Globus pallidus (tissue), 1 donor: ENCODE results near the gene PRKG1.

Source experiments
- DNase-seq: peaks from one replicate; pipeline ENCODE4 v3.0.0-alpha.2; 2015; ENCODE audit warnings: low spot score

Gene PRKG1

DNA sequence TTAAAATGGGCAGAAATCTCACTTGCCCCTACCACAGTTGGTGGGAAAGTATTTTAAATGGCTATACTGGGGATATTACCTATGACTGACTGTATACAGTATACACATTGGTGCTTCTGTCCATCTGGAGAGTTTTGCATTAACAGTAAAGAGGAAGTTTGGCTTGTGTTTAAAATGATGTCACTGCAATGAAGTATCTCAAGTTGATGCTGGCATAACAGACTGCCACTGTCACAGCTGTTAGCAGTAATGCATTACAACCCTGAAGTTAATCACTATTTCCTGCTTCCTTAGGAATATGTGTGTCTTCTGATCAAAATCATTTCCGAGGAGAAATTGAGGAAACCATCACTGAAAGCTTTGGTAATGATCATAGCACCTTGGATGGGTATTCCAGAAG, 1241.7 kb downstream of the PRKG1 start:
- DNase-seq, result no peak

- DNase-seq, result no peak
These were observed 1242.2 kb downstream of the PRKG1 start for GRCh38 chr10:52316500-52316899.

DNA sequence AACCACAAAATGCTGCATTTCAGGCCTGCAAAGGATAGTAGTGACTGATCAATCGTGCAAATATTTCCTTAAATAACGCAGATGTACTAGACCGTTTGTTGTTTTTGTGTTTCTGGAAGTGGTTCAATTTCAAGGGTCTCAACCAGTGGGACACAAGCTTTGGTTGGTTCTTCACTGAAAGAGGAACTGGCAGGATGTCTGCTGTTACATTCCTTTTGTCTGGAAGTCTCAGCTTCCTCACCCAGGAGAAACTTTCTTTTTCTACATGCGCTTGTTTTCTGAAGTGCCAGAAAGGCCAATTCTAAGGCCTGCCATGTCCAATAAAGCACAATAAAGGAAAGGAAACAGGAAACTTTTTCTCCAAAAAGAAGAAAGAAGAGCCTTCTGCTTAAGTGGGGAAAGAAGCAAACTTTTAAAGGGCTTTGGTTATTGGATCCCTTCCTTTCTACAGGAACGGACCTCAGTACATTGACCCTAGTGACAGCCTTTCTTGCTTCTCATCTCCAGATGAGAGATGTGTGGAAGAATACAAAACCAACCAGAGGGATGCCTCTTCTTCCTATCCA, 1243.9 kb downstream of the PRKG1 start:
- no peak for DNase-seq

GRCh38 chr10:52318822-52319464, 1244.7 kb downstream of the PRKG1 start:
- DNase-seq, result no peak

DNA sequence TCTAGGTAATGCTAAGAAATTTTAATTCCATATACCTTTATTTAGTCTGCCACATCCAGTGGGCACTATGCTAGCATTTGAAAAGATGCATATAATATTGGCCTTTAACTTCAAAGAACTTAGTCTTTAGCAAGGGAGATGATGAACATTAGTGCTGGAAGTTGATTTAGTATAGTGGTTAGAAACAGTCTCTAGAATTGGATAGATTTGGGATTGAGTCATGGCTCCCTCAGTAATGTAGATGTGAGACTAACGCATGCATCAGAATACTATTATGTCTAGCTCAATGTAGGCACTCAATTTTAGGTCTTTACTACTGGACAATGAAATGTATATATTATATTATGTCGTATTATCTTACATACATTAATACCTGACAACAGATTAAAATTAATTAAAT, 1245.6 kb downstream of the PRKG1 start:
- DNase-seq, result no peak

DNA sequence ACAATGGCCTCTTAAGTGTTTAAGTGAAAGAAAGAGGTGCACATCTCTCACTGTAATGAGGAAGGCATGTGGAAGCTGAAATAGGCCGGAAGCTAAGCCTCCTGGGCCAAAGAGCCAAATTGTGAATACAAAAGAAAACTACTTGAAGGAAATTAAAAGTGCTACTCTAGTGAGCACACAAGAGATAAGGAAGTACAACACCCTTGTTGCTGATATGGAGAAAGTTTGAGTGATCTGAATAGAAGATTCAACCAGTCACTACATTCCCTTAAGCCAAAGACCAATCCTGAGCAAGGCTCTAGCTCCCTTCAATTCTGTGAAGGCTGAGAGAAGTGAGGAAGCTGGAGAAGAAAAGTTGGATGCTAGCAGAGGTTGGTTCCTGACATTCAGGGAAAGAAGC, 1248.0 kb downstream of the PRKG1 start:
- DNase-seq, result no peak

DNA sequence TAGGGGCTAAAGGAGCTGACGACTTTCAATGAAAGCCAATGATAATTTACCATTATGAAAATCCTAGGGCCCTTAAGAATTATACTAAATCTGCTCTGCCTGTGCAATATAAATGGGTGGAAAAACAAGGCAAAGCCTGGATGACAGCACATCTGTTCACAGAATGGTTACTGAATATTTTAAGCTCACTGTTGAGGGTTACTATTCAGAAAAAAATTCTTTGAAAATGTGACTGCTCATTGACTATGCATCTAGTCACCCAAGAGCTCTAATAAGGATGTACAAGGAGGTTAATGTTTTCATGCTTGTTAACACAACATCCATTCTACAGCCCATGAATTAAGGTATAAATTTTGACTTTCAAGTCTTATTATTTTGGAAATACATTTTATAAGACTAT, 1248.6 kb downstream of the PRKG1 start:
- DNase-seq, result no peak

GRCh38 chr10:52326382-52326781, 1252.1 kb downstream of the PRKG1 start:
- no peak for DNase-seq

DNA sequence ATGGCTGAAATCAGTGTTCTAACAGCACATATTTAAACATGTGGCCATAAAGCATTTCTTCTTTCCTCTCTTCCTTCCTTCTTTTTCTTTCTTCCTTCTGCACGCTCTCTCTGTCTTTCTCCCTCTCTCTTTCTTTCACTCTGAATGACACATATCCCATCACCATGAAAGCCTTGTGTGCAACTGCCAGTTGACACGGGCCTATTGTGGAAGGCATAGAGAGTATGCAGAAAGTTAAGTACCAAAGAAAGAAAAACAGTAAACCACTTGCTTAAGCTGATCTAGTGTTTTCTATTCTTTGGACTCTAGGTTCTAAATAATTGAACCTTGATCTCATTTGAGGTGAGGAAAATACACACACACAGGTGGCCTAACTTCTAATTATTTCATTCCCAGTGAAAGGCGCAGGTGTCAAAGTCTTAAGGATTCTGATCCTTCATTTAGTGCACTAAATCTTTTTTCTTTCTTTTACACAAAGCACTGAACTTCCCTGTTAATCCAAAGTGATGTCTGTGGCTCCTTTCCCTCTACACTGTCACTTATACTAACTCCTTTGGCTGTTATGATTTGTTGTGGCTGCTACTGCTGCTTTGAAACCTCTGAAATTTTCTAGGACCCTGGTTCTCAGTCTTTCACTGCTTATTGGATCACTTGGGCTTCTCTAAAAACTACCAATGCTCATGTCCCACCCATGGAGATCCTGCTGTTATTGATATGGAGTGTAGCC, 1257.5 kb downstream of the PRKG1 start:
- DNase-seq, result no peak

- DNase-seq, result no peak
These were observed 1258.5 kb downstream of the PRKG1 start for GRCh38 chr10:52332815-52333214.

- DNase-seq, result no peak
These were observed 1260.3 kb downstream of the PRKG1 start for GRCh38 chr10:52334595-52334994.

DNA sequence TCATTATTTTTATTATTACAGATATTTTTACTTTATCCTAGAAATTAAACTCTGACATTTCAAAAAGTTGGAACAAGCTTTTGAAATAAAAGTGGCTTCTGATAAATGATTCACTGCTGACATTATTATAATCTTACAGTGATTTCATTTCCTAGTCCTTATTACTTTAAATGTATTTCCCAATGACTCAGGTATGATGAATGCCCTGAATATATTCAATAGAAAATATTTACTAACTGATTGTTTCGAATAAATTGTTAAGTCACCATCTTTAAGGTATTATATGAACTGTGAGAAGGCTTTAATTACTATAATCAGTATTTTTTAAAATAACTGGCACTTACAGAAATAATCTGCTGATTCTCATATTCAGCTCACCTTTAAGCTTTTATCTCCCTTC, 1261.4 kb downstream of the PRKG1 start:
- DNase-seq, result no peak

DNA sequence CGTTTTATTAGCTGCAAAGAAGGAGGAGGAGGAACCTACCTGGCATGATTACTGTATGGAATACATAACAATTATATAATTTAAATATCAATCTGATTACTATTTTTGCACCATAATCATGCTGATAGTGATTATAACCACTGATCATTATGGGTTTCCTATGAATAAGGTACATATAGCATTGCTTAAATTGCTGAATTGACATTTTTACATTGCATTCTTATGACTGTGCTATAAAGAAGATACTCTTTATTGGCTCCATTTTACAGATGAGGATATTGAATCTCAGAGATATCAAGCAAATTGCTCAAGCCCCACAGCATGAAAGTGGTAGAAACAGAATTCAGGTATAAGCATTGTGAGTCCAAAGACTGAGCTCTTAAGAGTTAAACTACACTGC, 1262.9 kb downstream of the PRKG1 start:
- no peak for DNase-seq

DNA sequence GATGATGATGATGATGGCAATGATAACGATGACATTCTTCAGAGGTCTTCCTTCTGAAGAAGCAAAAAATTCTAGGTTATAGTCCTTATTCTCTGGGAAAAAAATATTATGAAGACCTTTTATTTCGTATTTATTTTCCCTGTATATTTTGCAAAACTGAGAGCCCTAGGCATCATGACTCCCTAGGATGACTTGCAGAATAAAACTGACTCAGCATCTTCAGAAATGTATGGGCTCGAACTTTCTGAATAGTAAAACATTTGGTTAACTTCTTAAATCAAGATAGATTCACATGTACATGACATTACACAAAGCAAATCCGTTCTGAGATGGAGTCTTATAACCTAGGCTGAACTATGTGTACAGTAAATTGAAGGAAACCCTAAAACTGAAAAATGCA, 1269.2 kb downstream of the PRKG1 start:
- no peak for DNase-seq

- no peak for DNase-seq
These were observed 1272.4 kb downstream of the PRKG1 start for GRCh38 chr10:52346394-52347326.

- DNase-seq, result no peak
These were observed 1273.0 kb downstream of the PRKG1 start for GRCh38 chr10:52347327-52347667.
